H1 (cell line): Measurements from ENCODE around the gene EPB41L1. TPM values are rescaled to one million over a fixed set of nuclear protein-coding genes. Genes with fewer than 3 reads are reported as not detected.

Source experiments
- CEBPB ChIP-seq: IDR thresholded peaks from 2 replicates; pipeline ENCODE4 v1.6.1; 2012; ENCODE audit warnings: low read depth, low read length
- CTBP2 ChIP-seq: IDR thresholded peaks from 2 replicates; pipeline ENCODE4 v1.7.0; 2011; ENCODE audit warnings: borderline replicate concordance, mild to moderate bottlenecking, moderate library complexity, mixed read lengths, low read length; ENCODE audit not compliant: insufficient read depth, insufficient read length
- USF2 ChIP-seq: IDR thresholded peaks from 2 replicates; pipeline ENCODE4 v1.6.1; 2011; ENCODE audit warnings: low read length, improper control_type of control experiment
- polyA plus RNA-seq, 7 experiments: library from polyadenylated mRNA; depleted of rRNA in 3 of 7; stranded (reverse) in 5 of 7; unstranded in 2 of 7; fragments of >200 nt in 5 of 7; fragments of 200-250 nt in 2 of 7; gene quantifications; 1 replicate in 5 of 7; 2 replicates in 1 of 7; 4 replicates in 1 of 7; pipeline versions ENCODE4 v1.2.1 to v1.2.3, GENCODE V29; 2011 to 2013; ENCODE audit warnings: missing spikeins in 2 of 7, mixed read lengths in 2 of 7
- total RNA-seq: library from RNA; stranded (reverse); fragmentation: NEBNext Ultra II Directional; extraction: Animal tissue kit (Norgen Biotek cat#: 25700); gene quantifications from 2 replicates; pipeline ENCODE4 v1.2.1, GENCODE V29; 2021

Gene EPB41L1
- total and polyA plus RNA-seq, 2 of the 8 experiments (the other 6 are each of a cell fraction or from before 2014, with no cell fraction given): 14.8 to 36.0 TPM

- TF ChIP-seq CTBP2 (no peak), USF2 (no peak), CEBPB (no peak)
- TF ChIP-seq, all 59 proteins: peak for 0
Measured at GRCh38 chr20:36148439-36148838, 6.1 kb upstream of the EPB41L1 start (continued).
